ENCODE data around the gene AK1. TPM values are rescaled to one million over a fixed set of nuclear protein-coding genes. Genes with fewer than 3 reads are reported as not detected.
A peak's percentile ranks its signal among the peaks of the same experiment; 100 is the strongest.

Gene AK1
- total RNA-seq, 6 experiments from 2014 or later = 109 to 130 (median 124) TPM

DNA sequence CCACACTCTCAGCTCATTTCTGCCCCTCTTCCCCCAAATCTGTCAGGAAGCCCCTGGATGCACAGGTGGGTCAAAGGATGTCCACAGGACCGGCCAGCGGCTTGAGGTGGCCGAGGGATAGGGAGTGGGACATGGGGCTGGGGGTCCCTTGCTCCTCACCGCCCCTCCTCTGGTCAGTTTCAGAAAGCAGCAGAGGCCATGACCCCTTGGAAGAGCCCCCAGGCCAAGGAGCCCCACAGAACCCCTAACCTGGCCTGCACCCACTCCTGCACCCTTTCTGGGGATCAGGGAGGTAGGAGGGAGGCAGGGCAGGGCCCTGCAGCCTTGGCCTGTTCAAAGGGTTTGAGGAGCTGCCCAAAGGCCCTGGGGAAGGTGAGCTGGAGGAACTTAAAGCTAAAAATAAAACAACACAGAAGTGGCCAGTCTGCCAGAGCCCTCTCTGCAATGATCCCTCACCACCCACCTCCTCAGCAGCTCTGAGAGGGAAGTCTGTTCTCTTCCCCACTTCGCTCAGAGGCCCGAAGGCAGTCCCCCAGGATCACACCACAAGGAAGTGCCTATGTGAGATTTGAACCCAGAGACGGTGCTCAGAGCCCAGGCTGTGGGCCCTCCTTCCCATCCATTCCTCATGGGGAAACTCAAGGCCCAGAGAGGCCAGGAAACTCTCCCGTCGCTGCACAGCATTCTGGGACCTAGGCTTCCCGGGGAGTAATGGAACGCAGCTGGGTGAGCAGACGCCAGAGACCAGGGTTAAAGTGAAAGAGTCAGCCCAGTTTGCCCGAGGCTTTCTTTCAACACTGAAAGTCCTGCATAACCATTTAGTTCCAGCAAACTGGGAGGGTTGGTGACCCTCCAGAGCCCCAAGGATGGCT lies 23.9 kb downstream of the AK1 start:
- Mint-ChIP-seq H3K4me3 (peak overlapping the region; percentile 94), H3K4me1 (ENCODE audit: low read depth) (peaks cover 25% of the 10 kb centered on the region), H3K27me3 (ENCODE audit: insufficient read depth) (no peaks in the 10 kb centered on the region), H3K9me3 (peaks cover 19% of the 10 kb centered on the region), H3K36me3 (ENCODE audit: low read depth) (peaks cover 30% of the 10 kb centered on the region), H3K27ac (peak overlapping the region; percentile 88)
- TF ChIP-seq, protein P1, sequence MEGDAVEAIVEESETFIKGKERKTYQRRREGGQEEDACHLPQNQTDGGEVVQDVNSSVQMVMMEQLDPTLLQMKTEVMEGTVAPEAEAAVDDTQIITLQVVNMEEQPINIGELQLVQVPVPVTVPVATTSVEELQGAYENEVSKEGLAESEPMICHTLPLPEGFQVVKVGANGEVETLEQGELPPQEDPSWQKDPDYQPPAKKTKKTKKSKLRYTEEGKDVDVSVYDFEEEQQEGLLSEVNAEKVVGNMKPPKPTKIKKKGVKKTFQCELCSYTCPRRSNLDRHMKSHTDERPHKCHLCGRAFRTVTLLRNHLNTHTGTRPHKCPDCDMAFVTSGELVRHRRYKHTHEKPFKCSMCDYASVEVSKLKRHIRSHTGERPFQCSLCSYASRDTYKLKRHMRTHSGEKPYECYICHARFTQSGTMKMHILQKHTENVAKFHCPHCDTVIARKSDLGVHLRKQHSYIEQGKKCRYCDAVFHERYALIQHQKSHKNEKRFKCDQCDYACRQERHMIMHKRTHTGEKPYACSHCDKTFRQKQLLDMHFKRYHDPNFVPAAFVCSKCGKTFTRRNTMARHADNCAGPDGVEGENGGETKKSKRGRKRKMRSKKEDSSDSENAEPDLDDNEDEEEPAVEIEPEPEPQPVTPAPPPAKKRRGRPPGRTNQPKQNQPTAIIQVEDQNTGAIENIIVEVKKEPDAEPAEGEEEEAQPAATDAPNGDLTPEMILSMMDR (IDR thresholded peaks at IDR 0.05) = no peak
- DNase-seq = peak; percentile 29

DNA sequence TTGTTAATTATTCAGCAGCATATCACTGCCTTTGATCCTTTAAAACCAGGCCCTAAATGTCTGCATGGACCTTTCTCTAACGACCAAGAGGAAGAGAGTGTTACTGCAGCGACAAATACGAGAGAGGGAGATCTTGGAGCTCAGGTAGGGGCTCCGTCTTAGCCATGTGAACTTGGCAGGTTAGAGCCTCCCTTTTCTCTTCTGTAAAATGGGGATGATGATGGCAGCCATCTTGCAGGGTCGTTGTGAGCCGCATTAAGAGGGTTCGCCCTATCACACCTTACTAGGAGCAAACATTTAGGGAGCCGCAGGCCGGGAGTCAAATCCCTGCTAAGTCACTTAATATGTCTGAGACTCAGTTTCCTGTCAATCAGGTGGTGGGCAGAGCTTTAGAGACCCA lies 24.6 kb downstream of the AK1 start:
- DNase-seq = no peak
- H3K9me3 Mint-ChIP-seq = peaks cover 22% of the 10 kb centered on the region
- no peaks in the 10 kb centered on the region for H3K27me3 Mint-ChIP-seq (ENCODE audit: insufficient read depth)
- H3K27ac Mint-ChIP-seq = peak overlapping the region; percentile 88
- TF ChIP-seq, protein P1 (IDR thresholded peaks at IDR 0.05) = no peak
- peaks cover 31% of the 10 kb centered on the region for H3K4me1 Mint-ChIP-seq (ENCODE audit: low read depth)
- H3K36me3 Mint-ChIP-seq (ENCODE audit: low read depth) = peaks cover 38% of the 10 kb centered on the region
- peak overlapping the region; percentile 94 for H3K4me3 Mint-ChIP-seq

DNA sequence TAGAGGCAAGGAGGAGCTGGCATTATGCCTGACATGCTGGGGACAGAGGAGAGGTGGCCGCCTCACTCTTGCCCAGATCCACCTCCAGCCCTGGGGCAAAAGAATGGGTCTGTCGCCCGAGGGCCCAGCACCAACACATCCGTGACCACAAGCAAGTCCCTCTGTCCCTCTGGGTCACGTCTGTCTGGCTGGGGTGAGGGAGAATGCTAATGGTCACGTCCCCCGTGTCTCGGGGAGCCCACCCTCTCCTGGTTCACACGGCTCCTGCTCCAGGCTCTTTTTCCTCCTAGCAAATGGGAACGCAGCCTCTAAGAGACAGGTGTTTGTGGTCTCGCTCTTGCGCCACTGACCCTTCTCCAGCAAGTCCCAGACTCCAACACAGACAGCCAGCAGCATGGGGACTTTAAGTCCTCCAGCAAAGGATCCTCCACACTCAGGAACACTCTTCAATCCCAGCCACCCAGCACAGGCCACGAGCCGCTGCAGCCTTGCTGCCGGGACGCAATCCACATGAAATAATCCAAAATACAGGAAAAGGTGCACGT lies 27.1 kb downstream of the AK1 start:
- H3K4me3 Mint-ChIP-seq = no peak overlapping the region
- H3K36me3 Mint-ChIP-seq (ENCODE audit: low read depth) = peaks cover 38% of the 10 kb centered on the region
- peaks cover 22% of the 10 kb centered on the region for H3K9me3 Mint-ChIP-seq
- no peaks in the 10 kb centered on the region for H3K27me3 Mint-ChIP-seq (ENCODE audit: insufficient read depth)
- H3K27ac Mint-ChIP-seq = no peak overlapping the region
- TF ChIP-seq, protein P1 (IDR thresholded peaks at IDR 0.05) = no peak
- H3K4me1 Mint-ChIP-seq (ENCODE audit: low read depth) = peaks cover 43% of the 10 kb centered on the region
- DNase-seq = no peak

DNA sequence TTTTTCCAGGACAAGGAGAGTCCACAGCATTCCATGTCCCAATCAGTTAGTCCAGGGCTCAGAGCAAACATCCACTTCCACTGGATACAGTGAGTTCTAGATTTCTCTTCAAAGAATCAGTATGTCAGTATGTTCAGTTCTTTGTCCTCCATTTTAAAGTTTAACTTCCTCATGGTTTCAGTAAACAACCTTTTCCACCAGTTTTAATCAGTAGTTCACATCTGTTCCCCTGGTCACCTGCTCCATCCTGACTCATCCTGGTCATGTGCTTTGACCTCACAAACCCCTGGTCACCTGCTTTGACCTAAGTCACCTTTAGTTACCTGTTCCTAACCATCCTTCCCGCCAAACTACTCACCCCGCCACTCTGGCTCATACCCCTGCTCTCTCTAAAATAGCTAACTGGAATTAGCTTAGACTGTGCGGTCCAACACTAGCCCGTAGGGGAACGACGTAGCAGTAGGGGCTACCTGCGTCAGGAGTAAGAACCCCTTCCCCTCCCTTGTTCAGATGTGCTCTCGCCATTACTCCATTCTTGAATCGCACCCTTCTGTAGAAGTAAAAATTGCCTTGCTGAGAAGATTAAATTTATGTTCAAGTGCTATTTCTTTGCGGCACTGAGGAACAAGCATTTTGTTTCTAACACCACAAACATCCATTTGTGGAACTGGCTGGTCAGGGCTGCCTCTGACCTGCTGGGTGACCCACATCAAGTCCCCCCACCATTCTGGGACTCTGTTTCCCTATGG lies 28.5 kb downstream of the AK1 start:
- TF ChIP-seq, protein P1 (IDR thresholded peaks at IDR 0.05) = no peak
- Mint-ChIP-seq H3K4me3 (no peak overlapping the region), H3K4me1 (ENCODE audit: low read depth) (peaks cover 52% of the 10 kb centered on the region)

DNA sequence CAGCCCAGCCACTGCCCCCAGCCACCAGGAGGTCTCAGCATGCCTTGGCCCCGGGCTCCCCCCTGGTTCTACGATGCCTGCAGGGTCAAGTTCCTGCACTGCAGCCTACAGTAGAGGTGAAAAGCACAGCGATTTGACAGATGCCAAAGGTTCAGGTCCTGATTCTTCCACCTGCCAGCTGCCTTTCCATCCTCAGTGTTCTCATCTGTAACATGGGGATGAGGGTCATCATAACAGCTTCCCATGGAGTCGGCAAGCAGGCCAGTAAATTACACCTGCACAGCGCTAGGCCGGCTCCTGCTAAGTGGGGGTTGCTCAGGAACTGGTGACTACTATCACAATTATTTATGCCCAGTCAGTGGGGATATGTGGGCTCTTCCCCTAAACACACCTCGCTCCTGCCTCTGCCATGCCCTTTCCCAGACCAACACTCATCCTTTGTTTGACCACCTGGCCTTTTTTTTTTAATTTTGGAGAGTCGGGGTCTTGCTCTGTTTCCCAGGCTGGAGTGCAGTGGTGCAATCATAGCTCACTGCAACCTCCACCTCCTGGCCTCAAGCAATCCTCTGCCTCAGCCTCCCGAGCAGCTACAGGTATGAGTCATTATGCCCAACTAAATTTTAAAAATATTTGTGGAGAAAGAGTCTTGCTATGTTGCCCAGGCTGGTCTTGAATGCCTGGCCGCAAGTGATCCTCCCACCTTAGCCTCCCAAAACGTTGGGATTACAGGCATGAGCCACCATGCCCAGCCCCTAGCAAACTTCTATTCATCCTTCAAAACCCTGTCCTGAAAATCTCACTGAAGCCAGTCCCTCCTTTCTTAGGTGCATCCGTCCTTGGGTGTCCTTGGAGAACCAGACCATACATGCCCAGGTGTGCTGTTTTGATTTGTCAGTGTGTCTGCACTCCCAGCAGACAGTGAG lies 29.4 kb downstream of the AK1 start:
- H3K27me3 Mint-ChIP-seq (ENCODE audit: insufficient read depth) = no peaks in the 10 kb centered on the region
- H3K9me3 Mint-ChIP-seq = peaks cover 22% of the 10 kb centered on the region
- DNase-seq = no peak
- no peak overlapping the region for H3K4me3 Mint-ChIP-seq
- TF ChIP-seq, protein P1 (IDR thresholded peaks at IDR 0.05) = no peak
- peaks cover 40% of the 10 kb centered on the region for H3K36me3 Mint-ChIP-seq (ENCODE audit: low read depth)
- peaks cover 50% of the 10 kb centered on the region for H3K4me1 Mint-ChIP-seq (ENCODE audit: low read depth)
- H3K27ac Mint-ChIP-seq = no peak overlapping the region; the same call in 1 of the 2 replicates

More for the DNA sequence above, 28.5 kb downstream of the AK1 start:
- DNase-seq = no peak
- H3K27me3 Mint-ChIP-seq (ENCODE audit: insufficient read depth) = no peaks in the 10 kb centered on the region
- H3K36me3 Mint-ChIP-seq (ENCODE audit: low read depth) = peaks cover 38% of the 10 kb centered on the region
- peak overlapping the region; percentile 10; the same call in 1 of the 2 replicates for H3K27ac Mint-ChIP-seq
- peaks cover 22% of the 10 kb centered on the region for H3K9me3 Mint-ChIP-seq
